DND-41 (cell line): ENCODE results near the gene UNC13B.

Experiments used
- ATAC-seq: fragments of 200-7000 bp; cut with Tn5 transposase; 3 replicates; pipeline ENCODE4 v1.9.1; 2021; ENCODE audit warnings: low read depth; ENCODE audit not compliant: insufficient read depth
- DNase-seq: peaks from one replicate; pipeline ENCODE4 v3.0.0-alpha.2; 2020
- H2AFZ ChIP-seq: 2 replicates; pipeline ENCODE4 v1.6.0; 2012; ENCODE audit warnings: low read depth, low read length
- H3K27ac ChIP-seq: 2 replicates; pipeline ENCODE4 v1.5.1; 2012; ENCODE audit warnings: low read length, inconsistent platforms
- H3K27me3 ChIP-seq: fragments of 200-600 bp; sonication (generic); 2 replicates; pipeline ENCODE4 v1.6.0; 2012; ENCODE audit warnings: low read length, mild to moderate bottlenecking, inconsistent platforms; ENCODE audit not compliant: insufficient read depth, poor library complexity
- H3K36me3 ChIP-seq: 2 replicates; pipeline ENCODE4 v1.5.1; 2012; ENCODE audit warnings: low read length, inconsistent platforms; ENCODE audit not compliant: insufficient read depth
- H3K4me1 ChIP-seq: 2 replicates; pipeline ENCODE4 v1.5.1; 2012; ENCODE audit warnings: mild to moderate bottlenecking, low read length; ENCODE audit not compliant: insufficient read depth
- H3K4me2 ChIP-seq: 2 replicates; pipeline ENCODE4 v1.6.0; 2012; ENCODE audit warnings: mild to moderate bottlenecking, moderate library complexity, low read length, inconsistent platforms; ENCODE audit not compliant: insufficient read depth
- H3K4me3 ChIP-seq, 2 experiments: fragments of 200-600 bp in 1 of 2; shearing (Covaris generic) in 1 of 2; 2 replicates each; pipeline ENCODE4 v1.5.1; 2012 to 2016; ENCODE audit warnings: inconsistent platforms in 2 of 2, low read length in 2 of 2, mild to moderate bottlenecking in 2 of 2, low read depth in 1 of 2, moderate library complexity in 1 of 2
- H3K79me2 ChIP-seq: 2 replicates; pipeline ENCODE4 v1.6.0; 2012; ENCODE audit warnings: low read length, inconsistent platforms; ENCODE audit not compliant: insufficient read depth
- H3K9ac ChIP-seq: 2 replicates; pipeline ENCODE4 v1.6.0; 2012; ENCODE audit warnings: low read depth, mild to moderate bottlenecking, inconsistent platforms, low read length, moderate library complexity
- H3K9me3 ChIP-seq: 2 replicates; pipeline ENCODE4 v1.5.1; 2012; ENCODE audit warnings: low read length, moderate library complexity, mild to moderate bottlenecking, inconsistent platforms; ENCODE audit not compliant: insufficient read depth, severe bottlenecking
- H4K20me1 ChIP-seq: 2 replicates; pipeline ENCODE4 v1.6.0; 2012; ENCODE audit warnings: low read length; ENCODE audit not compliant: insufficient read depth
- EZH2 ChIP-seq: IDR thresholded peaks from 3 replicates; pipeline ENCODE4 v1.6.1; 2012; ENCODE audit warnings: borderline replicate concordance, low read depth, mild to moderate bottlenecking, moderate library complexity, low read length, inconsistent platforms; ENCODE audit not compliant: severe bottlenecking
- TF ChIP-seq, protein P1 (sequence below): IDR thresholded peaks from 2 replicates; pipeline ENCODE4 v1.5.1; 2012; ENCODE audit warnings: borderline replicate concordance, low read length, moderate library complexity, mild to moderate bottlenecking; ENCODE audit not compliant: poor library complexity, severe bottlenecking; ENCODE audit errors: extremely low read depth

The UNC13B gene

DNA sequence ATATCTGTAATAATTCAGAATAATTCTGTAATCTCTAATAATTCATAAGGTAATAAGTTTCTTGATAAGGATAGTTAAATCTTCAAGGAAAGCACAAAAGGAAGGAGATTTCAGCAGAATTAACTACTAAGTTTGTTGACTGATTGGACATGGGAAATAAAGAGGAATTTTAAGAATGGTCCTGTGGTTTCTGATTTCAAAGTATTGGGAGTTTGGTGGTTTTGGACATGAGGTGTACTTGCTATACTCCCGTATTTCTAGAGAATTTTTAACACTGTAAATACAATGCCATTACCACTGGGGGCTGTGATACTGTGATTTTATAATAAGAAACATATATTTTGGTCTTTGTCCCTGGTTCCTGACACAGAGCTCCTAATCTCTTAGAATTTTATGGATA lies 123.9 kb downstream of the UNC13B start:
- H2AFZ ChIP-seq = no peak overlapping the region
- ATAC-seq (no peak), DNase-seq (no peak)
- no peaks in the 10 kb centered on the region for H3K36me3 ChIP-seq
- no peaks in the 10 kb centered on the region for H4K20me1 ChIP-seq
- H3K9me3 ChIP-seq = no peaks in the 10 kb centered on the region
- H3K79me2 ChIP-seq = no peaks in the 10 kb centered on the region
- H3K27ac ChIP-seq = no peak overlapping the region
- no peak overlapping the region for H3K4me3 ChIP-seq
- peaks cover 8% of the 10 kb centered on the region for H3K27me3 ChIP-seq
- H3K9ac ChIP-seq = no peak overlapping the region
- no peaks in the 10 kb centered on the region for H3K4me1 ChIP-seq
- no peak overlapping the region for H3K4me2 ChIP-seq
- TF ChIP-seq, protein P1, sequence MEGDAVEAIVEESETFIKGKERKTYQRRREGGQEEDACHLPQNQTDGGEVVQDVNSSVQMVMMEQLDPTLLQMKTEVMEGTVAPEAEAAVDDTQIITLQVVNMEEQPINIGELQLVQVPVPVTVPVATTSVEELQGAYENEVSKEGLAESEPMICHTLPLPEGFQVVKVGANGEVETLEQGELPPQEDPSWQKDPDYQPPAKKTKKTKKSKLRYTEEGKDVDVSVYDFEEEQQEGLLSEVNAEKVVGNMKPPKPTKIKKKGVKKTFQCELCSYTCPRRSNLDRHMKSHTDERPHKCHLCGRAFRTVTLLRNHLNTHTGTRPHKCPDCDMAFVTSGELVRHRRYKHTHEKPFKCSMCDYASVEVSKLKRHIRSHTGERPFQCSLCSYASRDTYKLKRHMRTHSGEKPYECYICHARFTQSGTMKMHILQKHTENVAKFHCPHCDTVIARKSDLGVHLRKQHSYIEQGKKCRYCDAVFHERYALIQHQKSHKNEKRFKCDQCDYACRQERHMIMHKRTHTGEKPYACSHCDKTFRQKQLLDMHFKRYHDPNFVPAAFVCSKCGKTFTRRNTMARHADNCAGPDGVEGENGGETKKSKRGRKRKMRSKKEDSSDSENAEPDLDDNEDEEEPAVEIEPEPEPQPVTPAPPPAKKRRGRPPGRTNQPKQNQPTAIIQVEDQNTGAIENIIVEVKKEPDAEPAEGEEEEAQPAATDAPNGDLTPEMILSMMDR = no peak
- TF ChIP-seq EZH2 = no peak

- Histone ChIP-seq H4K20me1 (no peaks in the 10 kb centered on the region), H3K4me1 (no peaks in the 10 kb centered on the region), H3K79me2 (no peaks in the 10 kb centered on the region), H3K9me3 (no peaks in the 10 kb centered on the region), H3K27ac (no peak overlapping the region), H2AFZ (no peak overlapping the region), H3K36me3 (no peaks in the 10 kb centered on the region), H3K4me3 (no peak overlapping the region), H3K27me3 (peaks cover 8% of the 10 kb centered on the region), H3K9ac (no peak overlapping the region), H3K4me2 (no peak overlapping the region)
- no peak for ATAC-seq
- DNase-seq = no peak
- TF ChIP-seq EZH2 = no peak
- TF ChIP-seq, protein P1 = no peak
Measured at GRCh38 chr9:35286381-35286780, 124.6 kb downstream of the UNC13B start.

GRCh38 chr9:35287987-35288632 lies 126.3 kb downstream of the UNC13B start:
- Histone ChIP-seq H3K27me3 (peaks cover 8% of the 10 kb centered on the region), H3K9ac (no peak overlapping the region), H3K4me1 (no peaks in the 10 kb centered on the region), H3K36me3 (no peaks in the 10 kb centered on the region), H3K4me2 (no peak overlapping the region), H3K4me3 (no peak overlapping the region), H2AFZ (no peak overlapping the region), H3K27ac (no peak overlapping the region), H3K79me2 (no peaks in the 10 kb centered on the region), H4K20me1 (no peaks in the 10 kb centered on the region), H3K9me3 (no peaks in the 10 kb centered on the region)
- no peak for TF ChIP-seq EZH2
- TF ChIP-seq, protein P1 = no peak
- ATAC-seq = no peak
- DNase-seq = no peak

DNA sequence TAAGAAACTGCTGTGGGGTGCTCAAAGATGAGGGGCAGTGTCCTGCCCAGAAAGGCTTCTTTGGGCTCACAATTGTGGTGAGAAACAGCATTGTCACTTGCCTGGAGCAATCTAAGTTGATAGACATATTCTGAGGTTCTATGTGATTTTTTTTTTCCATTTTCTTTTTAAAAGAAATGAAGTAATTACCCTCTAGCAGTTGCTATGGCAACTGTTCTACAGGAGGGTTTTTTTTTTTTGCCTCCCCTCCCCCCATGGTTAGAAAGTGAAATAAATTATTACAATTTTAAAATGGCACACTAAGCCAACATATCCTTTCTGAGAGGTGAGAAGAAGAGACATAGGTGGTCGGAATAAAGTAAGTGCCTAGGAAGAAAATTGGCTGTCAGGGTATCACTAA lies 127.0 kb downstream of the UNC13B start:
- Histone ChIP-seq H3K4me1 (no peaks in the 10 kb centered on the region), H4K20me1 (no peaks in the 10 kb centered on the region), H3K9ac (no peak overlapping the region), H3K27ac (no peak overlapping the region), H3K4me3 (no peak overlapping the region), H2AFZ (no peak overlapping the region), H3K79me2 (no peaks in the 10 kb centered on the region), H3K9me3 (no peaks in the 10 kb centered on the region), H3K4me2 (no peak overlapping the region), H3K36me3 (no peaks in the 10 kb centered on the region), H3K27me3 (peaks cover 8% of the 10 kb centered on the region)
- TF ChIP-seq EZH2 = no peak
- TF ChIP-seq, protein P1 = no peak
- DNase-seq = no peak
- no peak for ATAC-seq
